Vagina (tissue), 2 donors: ENCODE measurements around the gene ANKRD60.

ENCODE experiments used
- POLR2A ChIP-seq, 2 donors: fragments of 450-650 bp; IDR thresholded peaks; one replicate each; pipeline ENCODE4 v1.6.1; 2017; ENCODE audit warnings: antibody characterized with exemption in 2 of 2, mild to moderate bottlenecking in 2 of 2, moderate library complexity in 2 of 2
- POLR2AphosphoS5 ChIP-seq, 2 donors: sonication (generic); formaldehyde crosslinking; IDR thresholded peaks; one replicate each; pipeline ENCODE4 v1.9.0; 2017; ENCODE audit warnings: antibody characterized with exemption in 2 of 2, mild to moderate bottlenecking in 2 of 2, low read depth in 1 of 2; ENCODE audit not compliant: insufficient read depth in 1 of 2
- TF ChIP-seq, protein P1 (sequence below), 3 experiments: fragments of 450-650 bp in 2 of 3; fragments of 200-600 bp in 1 of 3; sonication (generic) in 1 of 3; IDR thresholded peaks; one replicate each; pipeline ENCODE4 v1.5.1; 2017 to 2019; ENCODE audit warnings: antibody characterized with exemption in 3 of 3, mild to moderate bottlenecking in 2 of 3, moderate library complexity in 2 of 3

DNA sequence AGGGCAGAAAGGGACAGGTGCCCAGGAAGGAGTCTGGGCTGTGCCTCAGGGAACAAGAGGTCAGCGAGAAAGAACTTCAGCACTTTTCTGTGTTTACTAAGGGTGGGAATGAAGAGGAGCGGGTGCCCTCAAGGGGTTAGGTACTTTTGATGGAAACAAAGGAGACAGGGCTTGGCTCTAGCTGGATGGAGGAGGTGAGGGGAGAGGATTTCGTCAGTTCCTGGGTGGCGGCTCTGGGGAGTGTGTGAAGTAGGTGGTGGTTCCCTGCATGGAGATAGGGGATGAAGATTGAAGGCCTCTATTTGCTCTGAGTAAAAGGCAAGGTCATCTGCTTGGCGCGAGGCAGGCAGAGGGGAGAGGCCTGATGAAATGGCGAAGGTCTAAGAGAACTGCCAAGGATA, 40.0 kb upstream of the ANKRD60 start:
- TF ChIP-seq, protein P1, sequence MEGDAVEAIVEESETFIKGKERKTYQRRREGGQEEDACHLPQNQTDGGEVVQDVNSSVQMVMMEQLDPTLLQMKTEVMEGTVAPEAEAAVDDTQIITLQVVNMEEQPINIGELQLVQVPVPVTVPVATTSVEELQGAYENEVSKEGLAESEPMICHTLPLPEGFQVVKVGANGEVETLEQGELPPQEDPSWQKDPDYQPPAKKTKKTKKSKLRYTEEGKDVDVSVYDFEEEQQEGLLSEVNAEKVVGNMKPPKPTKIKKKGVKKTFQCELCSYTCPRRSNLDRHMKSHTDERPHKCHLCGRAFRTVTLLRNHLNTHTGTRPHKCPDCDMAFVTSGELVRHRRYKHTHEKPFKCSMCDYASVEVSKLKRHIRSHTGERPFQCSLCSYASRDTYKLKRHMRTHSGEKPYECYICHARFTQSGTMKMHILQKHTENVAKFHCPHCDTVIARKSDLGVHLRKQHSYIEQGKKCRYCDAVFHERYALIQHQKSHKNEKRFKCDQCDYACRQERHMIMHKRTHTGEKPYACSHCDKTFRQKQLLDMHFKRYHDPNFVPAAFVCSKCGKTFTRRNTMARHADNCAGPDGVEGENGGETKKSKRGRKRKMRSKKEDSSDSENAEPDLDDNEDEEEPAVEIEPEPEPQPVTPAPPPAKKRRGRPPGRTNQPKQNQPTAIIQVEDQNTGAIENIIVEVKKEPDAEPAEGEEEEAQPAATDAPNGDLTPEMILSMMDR (IDR thresholded peaks at IDR 0.05), result no peak
- TF ChIP-seq POLR2AphosphoS5 (IDR thresholded peaks at IDR 0.05; ENCODE audit: insufficient read depth in 1 of 2, low read depth in 1 of 2) (no peak), POLR2A (IDR thresholded peaks at IDR 0.05) (no peak)
